ENCODE results near the gene GOLGA1.
"Not testable (repeated sequence)": the region's sequence is repeated elsewhere in the genome, so short reads cannot be mapped to it uniquely, and the experiment has no call there.

GRCh38 chr9:124838567-124839275 is 102.2 kb downstream of the GOLGA1 start:
- TF ChIP-seq CTCF (optimal IDR thresholded peaks at IDR 0.05 in 1 of 3, IDR thresholded peaks at IDR 0.05 in 1 of 3, conservative IDR thresholded peaks at IDR 0.05 in 1 of 3; ENCODE audit: extremely low read depth in 1 of 3, insufficient read depth in 2 of 3, low read length in 3 of 3); EZH2 (IDR thresholded peaks at IDR 0.05; ENCODE audit: low read length): not testable (repeated sequence)
